Measurements from ENCODE around the gene ADAMTS17. TPM values are rescaled to one million over a fixed set of nuclear protein-coding genes. Genes with fewer than 3 reads are reported as not detected.

ADAMTS17 gene
- total RNA-seq, 1 donor from 2014 or later, result 12.4 TPM

- no peak for DNase-seq
Measured at GRCh38 chr15:100050877-100051786, 290.6 kb downstream of the ADAMTS17 start.

DNA sequence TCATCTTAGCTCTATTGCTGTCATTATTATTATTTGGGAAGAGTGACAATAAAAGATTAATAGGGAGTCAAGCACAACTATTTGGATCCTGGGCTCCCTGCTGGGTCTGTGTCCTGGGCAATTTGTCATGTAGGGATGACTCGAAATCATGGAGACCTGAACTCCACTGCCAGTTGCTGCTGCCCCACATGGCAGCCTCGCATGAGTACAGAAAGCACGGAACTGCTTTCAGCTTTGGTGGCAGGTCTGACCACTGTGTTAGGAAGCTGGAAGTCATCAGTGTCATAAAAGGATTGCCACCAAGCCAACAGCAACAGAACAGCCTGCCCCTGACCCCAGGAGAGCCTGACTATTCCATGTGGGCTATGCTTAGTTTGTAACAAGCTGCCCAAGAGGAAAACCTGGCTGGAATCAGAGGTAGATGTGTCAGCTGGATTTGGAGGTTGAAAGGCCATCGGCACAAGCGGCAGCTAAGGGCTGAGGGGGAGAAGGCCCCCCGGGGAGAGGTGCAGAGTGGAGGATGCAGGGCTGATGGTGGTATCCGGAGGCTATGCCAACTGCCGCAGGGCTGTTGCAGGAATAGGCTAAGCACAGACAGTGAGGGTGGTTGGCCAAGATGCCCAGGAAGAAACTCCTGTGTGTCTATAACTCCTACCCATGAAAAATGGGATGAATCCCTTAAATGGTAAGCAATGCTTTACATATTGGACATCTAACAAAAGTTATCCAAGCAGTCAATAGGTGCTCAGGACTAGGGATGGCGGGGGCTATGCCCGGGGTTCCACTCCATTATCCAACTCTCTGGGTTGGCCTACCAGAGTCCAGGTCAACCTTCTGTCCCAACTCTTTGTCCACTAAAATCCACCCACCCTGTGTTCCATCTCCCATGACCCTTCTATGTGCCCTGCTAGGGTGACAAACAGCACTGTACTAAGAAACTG, 291.6 kb downstream of the ADAMTS17 start:
- no peak for DNase-seq

- no peak for DNase-seq
Measured at GRCh38 chr15:100049483-100049882, 292.3 kb downstream of the ADAMTS17 start.

- DNase-seq, result no peak
Measured at GRCh38 chr15:100048736-100049135, 293.0 kb downstream of the ADAMTS17 start.

GRCh38 chr15:100043692-100044091, 298.1 kb downstream of the ADAMTS17 start:
- no peak for DNase-seq

GRCh38 chr15:100043068-100043641, 298.6 kb downstream of the ADAMTS17 start:
- no peak for DNase-seq

DNA sequence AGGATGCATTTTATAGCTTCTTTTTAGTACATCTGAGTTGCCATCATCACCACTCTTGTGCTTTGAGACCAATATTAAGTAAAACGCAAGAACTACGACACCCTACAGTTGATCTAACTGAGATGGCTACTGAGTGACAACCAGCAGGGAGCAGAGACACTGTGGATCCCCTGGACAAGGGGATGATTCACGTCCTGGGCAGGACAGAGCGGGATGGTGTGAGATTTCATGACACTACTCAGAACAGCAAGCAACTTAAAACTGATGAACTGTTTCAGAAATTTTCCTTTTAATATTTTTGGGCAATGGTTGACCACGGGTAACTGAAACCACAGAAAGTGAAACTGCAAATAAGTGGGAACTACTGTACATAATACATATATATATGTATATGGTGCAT, 299.2 kb downstream of the ADAMTS17 start:
- no peak for DNase-seq

DNA sequence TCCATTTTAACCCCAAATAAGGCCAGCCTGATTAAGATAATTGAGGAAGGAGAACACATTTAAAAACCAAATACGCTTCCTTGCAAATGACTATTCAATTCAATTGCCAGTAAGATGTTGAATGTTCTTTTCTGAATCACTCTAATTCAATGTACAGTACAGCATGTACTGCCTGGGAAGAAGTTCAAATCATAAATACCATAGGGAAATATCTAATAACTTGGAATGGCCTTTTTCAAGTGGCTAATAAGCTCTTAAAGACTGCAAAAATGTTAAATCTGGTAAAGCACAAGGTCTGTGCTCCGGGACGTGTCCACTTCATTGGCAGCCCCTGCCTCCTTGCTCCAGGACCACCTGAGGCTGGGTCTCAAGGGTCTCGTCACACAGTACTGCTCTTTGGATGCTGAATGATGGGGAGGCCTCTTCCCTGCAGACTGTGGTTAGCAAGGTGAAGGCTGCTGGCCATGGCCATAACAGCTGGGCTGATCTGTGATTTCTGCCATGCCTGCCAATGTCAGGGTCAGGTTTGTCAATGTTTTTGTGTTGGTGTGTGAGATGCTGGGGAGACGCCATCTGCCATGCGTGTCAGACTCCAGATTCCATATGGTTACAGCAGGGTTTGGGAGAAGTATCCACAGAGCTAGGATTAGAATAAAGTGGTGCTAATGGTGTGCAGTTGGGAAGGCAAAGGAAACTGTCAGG, 300.5 kb downstream of the ADAMTS17 start:
- DNase-seq, result peak; percentile 59

DNA sequence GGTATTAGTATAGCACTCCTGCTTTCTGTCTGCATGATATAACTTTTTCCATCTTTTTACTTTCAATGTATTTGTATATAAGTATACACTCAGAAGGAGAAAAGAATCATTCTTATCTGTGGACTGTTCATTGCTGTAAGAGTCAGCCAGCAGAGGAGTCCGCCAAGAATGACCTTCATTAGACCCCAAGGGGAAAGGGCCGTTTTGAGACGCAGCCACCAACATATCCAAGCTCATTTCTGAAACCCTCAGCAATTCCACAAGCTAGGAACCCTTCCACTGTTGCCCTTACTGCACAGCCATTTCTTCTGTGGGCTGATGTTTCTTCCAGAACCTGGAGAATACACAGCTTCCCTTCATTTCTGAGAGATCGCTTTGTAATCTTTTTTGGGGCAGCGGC, 301.8 kb downstream of the ADAMTS17 start:
- no peak for DNase-seq

- no peak for DNase-seq
Measured at GRCh38 chr15:100038736-100039135, 303.0 kb downstream of the ADAMTS17 start.

- DNase-seq, result no peak
Measured at GRCh38 chr15:100037901-100038300, 303.9 kb downstream of the ADAMTS17 start.

GRCh38 chr15:100036015-100036414, 305.8 kb downstream of the ADAMTS17 start:
- DNase-seq, result no peak

DNA sequence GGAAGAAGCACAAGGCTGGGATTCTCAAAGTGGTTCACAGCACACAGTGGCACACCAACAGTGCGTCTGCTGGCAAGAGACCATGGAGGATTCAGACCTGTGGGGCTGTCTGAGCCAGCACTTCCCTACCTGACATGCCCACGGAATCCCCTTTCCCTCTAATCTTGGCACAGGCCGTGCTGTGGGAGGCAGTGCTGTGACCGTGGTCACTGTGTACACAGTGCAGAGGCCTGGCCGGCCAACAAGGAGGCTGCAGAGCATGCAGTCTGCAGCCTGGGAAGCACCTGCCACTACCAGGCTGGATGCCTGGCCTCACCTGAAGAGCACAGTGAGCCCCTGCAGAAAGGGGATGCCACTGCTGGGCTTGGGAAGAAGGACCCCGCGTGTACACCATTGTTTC, 307.6 kb downstream of the ADAMTS17 start:
- no peak for DNase-seq

- DNase-seq, result peak; percentile 37
Measured at GRCh38 chr15:100033140-100033857, 308.5 kb downstream of the ADAMTS17 start.

DNA sequence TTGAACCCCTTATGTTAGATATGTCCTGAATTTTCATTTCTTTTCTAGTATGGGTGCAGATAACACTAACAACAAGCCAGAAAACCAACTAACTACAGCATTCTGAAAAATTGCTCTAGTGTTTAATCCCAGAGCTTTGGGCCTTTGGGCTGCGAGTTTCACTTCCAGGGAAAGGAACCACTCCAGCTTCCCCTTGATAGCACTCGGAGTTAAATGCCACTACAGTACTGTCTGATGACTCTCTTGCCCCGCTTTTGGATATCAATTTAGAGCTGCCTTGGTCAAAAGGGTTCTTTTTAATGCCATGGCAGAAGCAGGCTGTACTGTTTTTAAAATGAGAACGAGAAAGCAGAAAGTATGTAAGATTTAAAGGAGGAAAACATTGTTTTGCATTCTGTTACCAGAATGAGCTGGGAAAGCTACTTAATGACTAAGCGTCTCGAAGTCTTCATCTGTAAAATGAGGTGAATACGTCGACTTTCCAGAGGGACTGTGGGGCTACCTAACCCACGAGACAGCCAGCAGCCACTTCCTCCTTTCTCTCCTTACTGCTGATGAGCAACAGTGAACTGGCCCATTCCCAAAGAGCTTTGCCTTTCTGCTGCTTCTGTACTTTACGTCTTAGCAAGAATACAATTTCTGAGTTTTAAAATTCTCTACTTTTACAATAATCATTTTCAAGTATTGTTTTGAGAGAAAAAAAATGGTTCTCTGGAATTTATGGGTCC, 309.3 kb downstream of the ADAMTS17 start:
- DNase-seq, result no peak

DNA sequence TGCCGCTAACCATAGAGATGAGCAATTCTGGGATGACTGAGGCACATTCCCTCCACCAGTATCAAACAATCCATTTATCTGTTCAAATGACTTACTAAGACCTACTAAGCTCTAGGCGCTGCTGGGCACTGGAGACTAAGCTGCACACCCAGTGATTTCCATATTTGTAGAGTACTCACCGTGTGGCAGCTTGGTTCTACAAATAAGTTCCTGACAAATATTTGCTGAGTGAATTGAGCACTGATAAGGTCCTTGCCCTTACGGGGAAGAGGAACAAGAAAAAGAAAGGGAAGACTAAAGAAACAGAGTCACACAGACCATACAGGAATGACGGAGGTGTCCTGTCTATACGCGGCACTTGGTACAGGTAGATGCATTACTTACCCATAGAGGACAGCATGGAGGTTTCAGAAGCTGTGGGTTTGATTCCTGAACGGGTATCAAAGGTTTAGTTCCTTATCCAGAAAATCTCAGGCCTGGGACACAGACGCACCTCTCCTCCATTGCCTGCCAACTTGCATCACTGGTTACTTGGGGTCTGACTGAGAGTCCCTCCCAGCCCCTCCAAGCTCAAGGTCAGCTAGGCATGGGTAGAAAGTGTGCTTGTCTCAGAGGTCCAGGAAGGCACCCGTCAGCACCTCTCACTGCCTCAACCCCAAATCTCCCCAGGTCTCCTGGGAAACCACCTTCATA, 310.0 kb downstream of the ADAMTS17 start:
- DNase-seq, result no peak

DNA sequence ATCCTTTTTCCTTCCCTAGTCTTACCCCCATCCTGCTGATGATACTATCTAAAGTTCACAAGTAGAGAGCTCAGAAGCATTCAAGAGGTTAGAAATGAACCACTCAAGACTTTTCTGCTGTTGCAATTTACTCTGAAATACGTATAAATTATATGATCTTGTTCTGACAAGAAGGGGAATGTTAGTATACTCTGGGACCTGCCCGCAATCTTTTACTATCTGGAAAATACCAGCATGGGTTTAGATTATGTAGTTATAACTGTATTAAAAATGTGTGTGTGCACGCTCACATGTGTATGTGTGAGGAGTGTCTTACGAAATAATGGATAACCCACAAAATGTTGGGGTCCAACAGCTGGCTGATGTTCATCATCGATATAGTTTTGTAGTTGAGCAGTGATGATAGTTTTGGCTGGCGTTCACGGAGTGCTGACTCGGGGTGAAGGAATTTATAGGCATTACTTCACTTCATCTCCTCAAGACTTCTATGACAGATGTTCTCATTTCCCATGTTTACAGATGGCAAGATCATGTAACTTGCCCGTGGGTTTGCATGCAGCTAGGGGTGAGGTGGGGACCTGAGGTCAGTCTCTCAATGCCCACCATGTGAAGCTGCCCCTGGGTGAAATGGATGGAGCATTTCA, 311.1 kb downstream of the ADAMTS17 start:
- no peak for DNase-seq

GRCh38 chr15:100029868-100030479, 311.8 kb downstream of the ADAMTS17 start:
- no peak for DNase-seq

DNA sequence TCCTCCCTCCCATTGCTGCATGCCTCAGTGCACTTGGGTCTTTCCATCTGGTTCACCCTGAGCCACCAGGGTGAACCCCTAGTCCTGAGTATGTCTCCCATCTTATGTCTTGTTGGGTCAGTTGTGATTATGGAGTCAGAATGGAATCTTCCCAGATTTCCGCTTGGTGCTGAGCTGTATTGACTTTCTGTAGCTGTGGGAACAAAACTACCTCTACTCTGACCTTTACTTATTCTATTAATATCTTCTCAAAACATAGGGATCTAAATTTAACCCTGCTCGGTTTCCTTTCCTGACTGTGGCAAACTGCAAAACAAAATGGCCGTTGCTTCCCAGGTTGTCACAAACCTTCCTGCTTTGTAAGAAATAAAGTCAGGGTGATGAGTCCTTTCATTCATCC, 312.7 kb downstream of the ADAMTS17 start:
- no peak for DNase-seq

Measured in tongue (tissue), 2 donors.